Brain microvascular endothelial cell (primary cell): ENCODE data around the gene TTC39A.

Experiments
- DNase-seq: peaks from one replicate; pipeline ENCODE4 v3.0.0-alpha.2; 2020
- H3K27ac ChIP-seq: fragments of 250-450 bp; sonication (Bioruptor Pico); 2 replicates; pipeline ENCODE4 v1.5.1; 2020; ENCODE audit warnings: mild to moderate bottlenecking, moderate library complexity
- H3K27me3 ChIP-seq: fragments of 250-450 bp; sonication (Bioruptor Pico); replicated peaks from 2 replicates; pipeline ENCODE4 v1.5.1; 2020; ENCODE audit warnings: mild to moderate bottlenecking
- H3K36me3 ChIP-seq: fragments of 250-450 bp; sonication (Bioruptor Pico); replicated peaks from 2 replicates; pipeline ENCODE4 v1.5.1; 2020; ENCODE audit warnings: mild to moderate bottlenecking
- H3K4me3 ChIP-seq: 2 replicates; pipeline ENCODE4 v1.5.1; 2011; ENCODE audit warnings: low read depth, mild to moderate bottlenecking, control low read depth, low read length, moderate library complexity
- CTCF ChIP-seq: IDR thresholded peaks from 2 replicates; pipeline ENCODE4 v1.5.1; 2011; ENCODE audit warnings: low read depth, mild to moderate bottlenecking, moderate library complexity, low read length, control low read depth, inconsistent platforms; ENCODE audit errors: missing control alignments
- in situ Hi-C: cut with HindIII; loops from 2 replicates; pipeline ENCODE4 v1.10.0; 2017; ENCODE audit warnings: low sequenced_read_pairs, low pct_ligation_motif_present

The TTC39A gene

GRCh38 chr1:51290489-51290847 is 39.9 kb downstream of the TTC39A start:
- in situ Hi-C loops = no loop called here
- H3K4me3 ChIP-seq = no peak overlapping the region
- DNase-seq = no peak
- H3K27ac ChIP-seq = no peak overlapping the region
- no peak for TF ChIP-seq CTCF
- H3K27me3 ChIP-seq = no peaks in the 10 kb centered on the region
- H3K36me3 ChIP-seq = no peaks in the 10 kb centered on the region

GRCh38 chr1:51289676-51290488 is 40.5 kb downstream of the TTC39A start:
- H3K27ac ChIP-seq = no peak overlapping the region
- H3K4me3 ChIP-seq = no peak overlapping the region
- no peaks in the 10 kb centered on the region for H3K27me3 ChIP-seq
- TF ChIP-seq CTCF = no peak
- no peaks in the 10 kb centered on the region for H3K36me3 ChIP-seq
- in situ Hi-C loops = no loop called here
- DNase-seq = no peak

GRCh38 chr1:51288578-51288977 is 41.8 kb downstream of the TTC39A start:
- Histone ChIP-seq H3K36me3 (no peaks in the 10 kb centered on the region), H3K4me3 (no peak overlapping the region), H3K27ac (no peak overlapping the region), H3K27me3 (no peaks in the 10 kb centered on the region)
- no peak for DNase-seq
- TF ChIP-seq CTCF = no peak
- in situ Hi-C loops = no loop called here

- no peaks in the 10 kb centered on the region for H3K27me3 ChIP-seq
- no peak overlapping the region for H3K27ac ChIP-seq
- no peak for TF ChIP-seq CTCF
- in situ Hi-C loops = no loop called here
- no peak overlapping the region for H3K4me3 ChIP-seq
- DNase-seq = no peak
- no peaks in the 10 kb centered on the region for H3K36me3 ChIP-seq
Observed at GRCh38 chr1:51287966-51288365, 42.4 kb downstream of the TTC39A start.

- no peak for TF ChIP-seq CTCF
- H3K4me3 ChIP-seq = no peak overlapping the region
- H3K27me3 ChIP-seq = no peaks in the 10 kb centered on the region
- DNase-seq = no peak
- no peak overlapping the region for H3K27ac ChIP-seq
- peaks cover 2% of the 10 kb centered on the region for H3K36me3 ChIP-seq
- in situ Hi-C loops = no loop called here
Observed at GRCh38 chr1:51285055-51285454, 45.3 kb downstream of the TTC39A start.

- Histone ChIP-seq H3K36me3 (peaks cover 4% of the 10 kb centered on the region), H3K27me3 (no peaks in the 10 kb centered on the region), H3K27ac (no peak overlapping the region), H3K4me3 (no peak overlapping the region)
- DNase-seq = peak; percentile 33
- in situ Hi-C loops = no loop called here
- no peak for TF ChIP-seq CTCF
Observed at GRCh38 chr1:51284487-51284954, 45.8 kb downstream of the TTC39A start.
